ENCODE results near the gene TSPAN7.

Gene TSPAN7

DNA sequence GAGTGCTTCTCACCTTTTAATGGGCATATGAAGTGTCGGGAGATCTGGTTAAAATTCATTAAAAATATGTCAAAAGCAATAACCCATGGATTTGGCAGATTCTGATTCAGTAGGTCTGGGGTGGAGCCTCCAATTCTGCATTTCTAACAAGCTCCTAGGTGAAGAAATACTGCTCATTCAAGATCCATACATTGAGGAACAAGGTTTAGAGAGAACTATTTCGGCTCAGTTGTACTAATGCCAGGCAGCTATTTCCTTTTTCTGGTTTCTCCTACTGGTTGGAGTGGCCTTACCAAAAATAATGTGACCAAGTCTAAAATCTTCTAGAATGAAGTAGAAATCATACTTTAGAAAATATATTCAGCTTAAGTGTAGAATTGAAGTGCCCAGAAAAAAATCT is 117.5 kb downstream of the TSPAN7 start:
- no peak overlapping the region for H3K4me3 Mint-ChIP-seq
- no peaks in the 10 kb centered on the region for H3K36me3 Mint-ChIP-seq
- no peaks in the 10 kb centered on the region for H3K9me3 Mint-ChIP-seq
- peaks cover 2% of the 10 kb centered on the region for H3K27me3 Mint-ChIP-seq
- no peaks in the 10 kb centered on the region for H3K4me1 Mint-ChIP-seq
- no peak overlapping the region for H3K27ac Mint-ChIP-seq

DNA sequence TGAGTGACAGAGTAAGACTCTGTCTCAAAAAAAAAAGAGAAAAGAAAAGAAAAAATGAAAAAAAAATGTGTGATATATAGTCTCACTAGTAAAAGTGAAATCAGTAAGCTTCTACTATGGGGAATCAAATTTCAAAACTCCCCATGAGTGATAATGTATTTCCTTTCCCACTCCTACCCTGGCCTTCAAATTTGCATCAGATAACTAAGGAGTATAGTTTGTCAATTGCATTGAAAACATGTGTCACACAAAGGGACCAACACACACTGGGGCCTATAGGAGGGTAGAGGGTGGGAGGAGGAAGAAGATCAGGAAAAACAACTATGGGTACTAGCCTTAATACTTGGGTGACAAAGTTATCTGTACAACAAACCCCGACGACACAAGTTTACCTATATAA is 118.4 kb downstream of the TSPAN7 start:
- peaks cover 2% of the 10 kb centered on the region for H3K27me3 Mint-ChIP-seq
- H3K9me3 Mint-ChIP-seq, result no peaks in the 10 kb centered on the region
- no peak overlapping the region for H3K4me3 Mint-ChIP-seq
- no peaks in the 10 kb centered on the region for H3K36me3 Mint-ChIP-seq
- no peak overlapping the region for H3K27ac Mint-ChIP-seq
- H3K4me1 Mint-ChIP-seq, result no peaks in the 10 kb centered on the region

DNA sequence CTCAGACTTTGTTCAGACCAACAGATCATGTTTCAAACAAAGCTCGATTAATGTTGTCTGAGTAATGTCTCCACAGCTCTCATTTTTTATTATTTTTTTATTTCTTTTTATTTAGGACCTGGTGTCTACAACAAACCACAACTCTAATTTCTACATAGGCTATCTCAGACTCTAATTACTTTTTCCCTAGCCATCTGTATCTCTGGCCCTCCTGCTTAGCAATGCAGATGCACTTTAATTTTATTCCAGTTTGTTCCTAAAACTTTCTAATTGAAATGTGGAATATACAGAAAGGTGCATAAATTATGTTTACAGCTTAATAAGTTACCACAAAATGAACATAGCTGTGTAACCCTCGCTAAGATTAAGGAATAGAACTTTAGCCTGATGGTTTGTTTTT is 120.8 kb downstream of the TSPAN7 start:
- H3K4me3 Mint-ChIP-seq, result no peak overlapping the region
- no peaks in the 10 kb centered on the region for H3K4me1 Mint-ChIP-seq
- H3K27ac Mint-ChIP-seq, result no peak overlapping the region
- H3K27me3 Mint-ChIP-seq, result peaks cover 2% of the 10 kb centered on the region
- H3K36me3 Mint-ChIP-seq, result no peaks in the 10 kb centered on the region
- no peaks in the 10 kb centered on the region for H3K9me3 Mint-ChIP-seq

DNA sequence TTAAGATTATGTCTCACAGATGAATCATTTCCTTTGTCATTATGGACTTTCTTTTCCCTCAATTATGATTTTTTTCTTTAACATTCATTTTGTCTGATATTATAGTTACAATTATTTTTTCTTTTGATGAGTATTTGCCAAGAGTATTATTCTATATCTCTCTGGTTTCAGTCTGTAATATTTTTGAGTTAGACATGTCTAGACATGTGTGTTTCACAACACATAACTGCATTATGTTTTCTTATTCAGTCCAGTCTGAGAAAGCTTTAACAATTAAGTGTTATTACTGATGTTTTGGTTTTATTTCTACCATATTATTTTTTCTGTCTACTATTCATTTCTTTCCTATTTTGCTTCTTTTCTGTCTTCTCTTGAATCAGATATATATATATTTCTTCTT is 131.6 kb downstream of the TSPAN7 start:
- Mint-ChIP-seq H3K9me3 (no peaks in the 10 kb centered on the region), H3K27me3 (no peaks in the 10 kb centered on the region), H3K4me3 (no peak overlapping the region), H3K4me1 (peaks cover 5% of the 10 kb centered on the region), H3K36me3 (no peaks in the 10 kb centered on the region), H3K27ac (no peak overlapping the region)

DNA sequence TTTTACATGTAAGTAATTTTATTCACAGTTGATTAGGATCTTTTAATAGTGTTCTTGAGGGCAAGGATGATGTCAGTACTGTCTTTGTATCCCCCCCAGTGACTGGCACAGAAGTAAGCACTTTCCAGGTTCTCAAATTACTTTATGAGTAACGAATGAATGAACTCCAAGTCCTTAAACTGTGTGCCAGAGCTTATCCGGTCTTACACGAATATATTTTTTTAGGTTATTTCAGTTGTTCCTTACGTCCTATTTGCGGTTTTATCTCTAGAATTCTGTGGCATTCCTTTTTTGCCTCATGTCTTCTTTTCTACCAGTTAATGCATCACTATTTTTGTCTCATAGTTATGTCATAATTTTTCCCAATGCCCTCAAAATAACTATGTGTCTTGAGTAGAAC is 133.1 kb downstream of the TSPAN7 start:
- H3K9me3 Mint-ChIP-seq, result no peaks in the 10 kb centered on the region
- peaks cover 5% of the 10 kb centered on the region for H3K4me1 Mint-ChIP-seq
- H3K4me3 Mint-ChIP-seq, result no peak overlapping the region
- H3K27ac Mint-ChIP-seq, result no peak overlapping the region
- no peaks in the 10 kb centered on the region for H3K36me3 Mint-ChIP-seq
- no peaks in the 10 kb centered on the region for H3K27me3 Mint-ChIP-seq

DNA sequence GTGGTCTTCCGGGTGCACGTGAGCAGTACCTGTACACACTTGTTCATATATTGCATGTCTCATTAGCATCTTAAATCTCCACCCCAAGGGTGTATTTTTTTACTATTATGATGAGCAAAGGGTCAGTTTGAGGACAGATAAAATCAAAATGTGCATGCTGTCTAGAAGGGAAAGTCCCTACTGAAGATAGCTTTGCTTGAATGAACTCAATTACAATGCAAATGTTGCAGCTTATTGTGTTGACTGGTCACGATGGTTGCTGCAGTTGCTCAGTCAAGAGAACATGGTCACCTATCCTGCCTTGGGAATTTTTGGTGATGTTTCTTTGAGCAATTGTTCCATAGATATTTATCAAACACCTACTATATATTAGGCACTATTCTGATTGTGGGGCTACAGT is 136.1 kb downstream of the TSPAN7 start:
- Mint-ChIP-seq H3K4me1 (peaks cover 1% of the 10 kb centered on the region), H3K36me3 (no peaks in the 10 kb centered on the region), H3K4me3 (no peak overlapping the region), H3K27ac (no peak overlapping the region), H3K9me3 (no peaks in the 10 kb centered on the region), H3K27me3 (no peaks in the 10 kb centered on the region)

DNA sequence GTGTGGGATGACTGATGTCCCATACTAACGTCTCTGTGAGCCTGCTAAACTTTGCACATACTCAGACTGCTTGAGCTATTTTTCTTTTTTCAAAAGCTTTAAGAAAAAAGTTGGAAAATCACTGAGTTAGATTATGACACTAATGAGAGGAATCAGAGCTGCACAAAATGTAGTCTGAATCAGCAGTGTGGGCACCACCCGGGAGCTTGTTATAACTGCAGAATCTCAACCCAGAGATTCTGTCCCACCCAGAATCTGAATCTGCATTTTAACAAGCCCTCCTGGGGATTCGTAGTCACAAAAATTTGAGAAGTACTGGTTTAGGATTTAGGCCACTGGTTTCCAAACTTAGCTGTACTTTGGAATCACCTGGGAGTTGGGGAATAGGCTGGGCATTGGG is 137.8 kb downstream of the TSPAN7 start:
- Mint-ChIP-seq H3K9me3 (no peaks in the 10 kb centered on the region), H3K27ac (no peak overlapping the region), H3K4me3 (no peak overlapping the region), H3K4me1 (no peaks in the 10 kb centered on the region), H3K36me3 (no peaks in the 10 kb centered on the region), H3K27me3 (no peaks in the 10 kb centered on the region)

DNA sequence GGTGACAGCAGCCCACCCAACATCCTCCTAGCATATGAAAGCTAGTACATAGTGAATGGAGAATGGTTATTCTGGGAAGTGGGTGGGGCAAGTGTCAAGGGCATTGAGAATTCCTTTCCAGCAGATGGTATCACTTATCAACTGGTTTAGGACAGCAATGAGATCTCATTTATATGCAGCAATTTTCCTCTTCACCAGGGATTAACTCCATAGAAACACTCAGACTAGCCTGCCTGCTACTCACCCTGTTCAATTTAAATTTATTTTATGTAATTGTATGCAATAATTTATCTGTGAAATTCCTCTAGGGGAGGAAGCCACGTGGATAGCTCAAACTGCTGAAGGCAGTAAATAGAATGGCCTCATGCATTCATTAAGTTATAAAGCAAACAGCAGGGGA is 138.4 kb downstream of the TSPAN7 start:
- Mint-ChIP-seq H3K4me3 (no peak overlapping the region), H3K9me3 (no peaks in the 10 kb centered on the region), H3K27me3 (no peaks in the 10 kb centered on the region), H3K36me3 (no peaks in the 10 kb centered on the region), H3K27ac (no peak overlapping the region), H3K4me1 (no peaks in the 10 kb centered on the region)

DNA sequence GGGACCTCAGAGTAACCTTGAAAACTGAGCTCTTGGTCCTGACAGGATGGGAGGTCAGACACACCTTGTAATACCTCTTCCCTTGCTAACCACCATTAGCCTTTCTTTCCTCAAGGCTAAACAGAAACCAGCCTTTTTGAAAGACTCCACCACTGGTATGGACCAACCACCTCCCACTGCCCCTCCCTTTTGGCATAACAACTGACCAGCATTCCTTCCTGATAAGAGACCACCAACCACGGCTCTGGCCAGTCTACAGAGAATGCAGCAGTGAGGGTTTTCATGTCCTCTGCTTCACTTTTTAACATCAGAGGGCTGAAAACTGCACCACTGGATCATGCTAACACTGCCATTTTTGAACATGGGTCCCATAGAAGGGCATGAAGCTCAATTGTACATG is 139.7 kb downstream of the TSPAN7 start:
- Mint-ChIP-seq H3K27ac (no peak overlapping the region), H3K4me1 (no peaks in the 10 kb centered on the region)

DNA sequence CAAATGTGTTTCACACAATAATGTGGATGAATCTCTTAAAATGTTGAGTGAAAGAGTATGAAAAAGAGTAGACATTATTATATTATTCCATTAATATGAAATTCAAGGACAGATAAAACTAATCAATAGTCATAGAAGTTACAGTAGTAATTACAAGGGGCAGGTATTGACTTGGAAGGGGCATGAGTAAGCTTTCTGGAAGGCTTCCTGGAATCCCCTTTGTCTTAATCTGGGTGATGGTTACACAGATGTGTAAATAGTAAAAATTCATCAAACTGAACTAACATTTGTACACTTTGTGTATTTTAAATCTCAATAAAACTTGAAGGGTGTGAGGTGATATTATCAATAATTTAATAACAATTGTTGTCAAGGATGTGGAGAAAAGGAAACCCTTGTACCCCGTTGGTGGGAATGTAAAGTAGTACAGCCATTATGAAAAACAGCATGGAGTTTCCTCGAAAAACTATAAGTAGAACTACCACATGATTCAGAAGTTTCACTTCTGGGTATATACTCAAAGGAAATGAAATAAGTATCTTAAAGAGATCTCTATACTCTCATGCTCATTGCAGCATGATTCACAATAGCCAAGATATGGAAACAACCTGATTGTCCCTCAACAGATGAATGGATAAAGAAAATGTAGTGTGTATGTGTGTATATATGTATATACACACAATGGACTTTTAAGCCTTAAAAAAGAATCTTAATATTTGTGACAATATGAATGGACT is 143.0 kb downstream of the TSPAN7 start:
- Mint-ChIP-seq H3K4me3 (no peak overlapping the region), H3K27ac (no peak overlapping the region), H3K9me3 (no peaks in the 10 kb centered on the region), H3K27me3 (no peaks in the 10 kb centered on the region), H3K36me3 (no peaks in the 10 kb centered on the region), H3K4me1 (no peaks in the 10 kb centered on the region)

More for the DNA sequence above, 139.7 kb downstream of the TSPAN7 start:
- Mint-ChIP-seq H3K27me3 (no peaks in the 10 kb centered on the region), H3K4me3 (no peak overlapping the region), H3K36me3 (no peaks in the 10 kb centered on the region), H3K9me3 (no peaks in the 10 kb centered on the region)

DNA sequence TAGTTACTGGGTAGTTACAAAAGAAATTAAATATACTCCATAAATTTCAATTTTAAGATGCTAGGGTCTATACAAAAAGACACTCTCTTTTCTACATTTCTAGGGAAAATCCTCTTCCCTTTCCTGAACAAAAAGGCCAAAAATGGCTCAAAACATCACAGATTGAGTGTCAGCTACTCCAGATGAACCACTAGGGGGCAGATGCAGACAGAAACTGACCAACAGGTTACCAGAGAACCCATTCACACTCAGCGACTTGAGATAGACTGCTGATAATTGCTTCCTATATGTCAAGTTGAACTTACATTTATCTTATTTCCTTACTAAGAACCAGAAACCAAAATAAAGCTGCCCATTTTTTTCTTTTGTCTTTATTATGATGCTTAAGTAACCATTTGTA is 156.5 kb downstream of the TSPAN7 start:
- Mint-ChIP-seq H3K27ac (no peak overlapping the region), H3K27me3 (peaks cover 3% of the 10 kb centered on the region), H3K36me3 (no peaks in the 10 kb centered on the region), H3K4me1 (no peaks in the 10 kb centered on the region), H3K4me3 (no peak overlapping the region), H3K9me3 (no peaks in the 10 kb centered on the region)

DNA sequence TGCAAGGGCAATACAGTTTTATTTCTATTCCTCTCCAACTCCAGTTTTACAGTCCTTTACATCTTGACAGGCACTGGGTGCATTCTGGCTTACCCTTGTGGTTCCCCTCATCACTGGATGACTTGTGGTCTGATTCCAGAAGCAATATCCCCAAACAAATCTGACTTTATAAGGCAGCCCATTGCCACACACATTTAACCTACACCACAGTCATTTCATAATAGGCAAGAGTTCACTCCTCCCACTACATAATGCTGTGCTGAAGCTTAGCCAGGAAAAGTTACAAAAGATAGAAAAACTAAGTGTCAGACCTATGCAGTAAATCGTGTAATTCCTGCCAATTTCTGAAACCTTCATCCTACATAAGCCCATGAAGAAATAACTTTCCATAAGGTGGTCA is 157.0 kb downstream of the TSPAN7 start:
- no peak overlapping the region for H3K27ac Mint-ChIP-seq
- no peaks in the 10 kb centered on the region for H3K36me3 Mint-ChIP-seq
- no peaks in the 10 kb centered on the region for H3K4me1 Mint-ChIP-seq
- H3K9me3 Mint-ChIP-seq, result no peaks in the 10 kb centered on the region
- no peak overlapping the region for H3K4me3 Mint-ChIP-seq
- peaks cover 3% of the 10 kb centered on the region for H3K27me3 Mint-ChIP-seq

DNA sequence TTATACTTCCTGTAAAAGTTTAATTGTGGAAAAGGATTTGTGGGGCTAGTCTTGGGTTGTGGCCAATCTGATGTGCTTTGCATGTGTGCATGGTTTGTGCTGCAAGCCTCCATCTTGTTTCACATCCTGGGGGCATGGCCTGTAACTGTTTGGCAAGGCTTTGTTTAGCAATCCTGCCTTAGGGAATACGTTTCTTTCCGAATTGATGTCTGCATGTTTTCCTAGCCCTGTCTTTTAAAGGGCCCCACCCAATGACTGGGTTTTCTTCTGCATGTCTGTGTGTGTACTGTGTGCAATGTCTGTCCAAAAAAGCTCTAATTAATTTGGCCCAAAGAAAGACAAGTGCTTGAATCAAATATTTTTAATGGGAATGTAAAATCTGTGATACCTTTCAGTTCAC is 165.3 kb downstream of the TSPAN7 start:
- H3K27ac Mint-ChIP-seq, result no peak overlapping the region
- H3K4me1 Mint-ChIP-seq, result no peaks in the 10 kb centered on the region
- H3K27me3 Mint-ChIP-seq, result no peaks in the 10 kb centered on the region
- no peak overlapping the region for H3K4me3 Mint-ChIP-seq
- no peaks in the 10 kb centered on the region for H3K9me3 Mint-ChIP-seq
- H3K36me3 Mint-ChIP-seq, result no peaks in the 10 kb centered on the region

DNA sequence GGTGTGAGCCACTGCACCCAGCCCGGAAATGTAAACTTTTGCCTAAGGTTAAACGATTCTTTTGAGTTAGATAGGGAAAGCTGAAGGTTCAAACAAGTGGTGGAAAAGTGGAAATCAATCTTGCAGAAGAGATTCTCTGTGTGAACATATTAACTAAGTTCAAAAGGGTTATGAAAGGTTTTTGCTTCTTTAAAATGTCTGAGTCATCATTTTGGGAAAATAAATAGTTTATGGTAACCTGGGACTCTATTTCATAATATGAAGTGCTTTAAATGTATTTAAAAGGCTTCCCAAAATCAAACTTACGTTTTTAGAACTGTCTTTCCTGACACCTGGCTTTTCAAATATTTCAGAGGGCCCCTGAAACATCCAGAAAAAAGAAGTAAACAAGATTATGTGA is 166.3 kb downstream of the TSPAN7 start:
- Mint-ChIP-seq H3K27me3 (no peaks in the 10 kb centered on the region), H3K27ac (no peak overlapping the region), H3K4me1 (no peaks in the 10 kb centered on the region)

DNA sequence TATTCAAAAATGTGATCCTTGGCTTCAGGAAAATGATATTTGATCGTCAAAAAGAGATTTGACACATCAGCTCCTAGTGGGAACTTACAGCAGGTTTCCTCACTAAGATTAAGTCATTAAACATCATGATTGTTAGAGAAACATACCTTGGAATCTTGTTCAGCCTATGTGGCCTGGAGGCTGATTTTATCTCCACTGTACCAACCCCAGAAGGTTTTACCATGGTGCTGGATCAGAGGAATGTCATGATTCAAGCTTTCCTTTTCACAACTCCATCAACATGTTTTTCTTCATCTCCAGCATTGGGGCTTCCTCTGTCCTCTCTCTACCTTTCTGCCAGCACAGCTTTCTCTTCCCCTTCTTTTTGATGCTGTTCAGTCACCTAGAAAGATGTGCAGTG is 171.5 kb downstream of the TSPAN7 start:
- no peak overlapping the region for H3K27ac Mint-ChIP-seq

More for the DNA sequence above, 166.3 kb downstream of the TSPAN7 start:
- Mint-ChIP-seq H3K4me3 (no peak overlapping the region), H3K36me3 (no peaks in the 10 kb centered on the region), H3K9me3 (no peaks in the 10 kb centered on the region)

More for the DNA sequence above, 171.5 kb downstream of the TSPAN7 start:
- no peaks in the 10 kb centered on the region for H3K36me3 Mint-ChIP-seq
- no peaks in the 10 kb centered on the region for H3K4me1 Mint-ChIP-seq
- no peak overlapping the region for H3K4me3 Mint-ChIP-seq
- peaks cover 2% of the 10 kb centered on the region for H3K27me3 Mint-ChIP-seq
- no peaks in the 10 kb centered on the region for H3K9me3 Mint-ChIP-seq

Data from activated naive CD4-positive, alpha-beta T cell treated with anti-CD3 and anti-CD28 coated beads, Interleukin-2, amount 50 U/mL, for 24 hours (primary cell).